ENCODE measurements around the gene GRIK4. TPM values are rescaled to one million over a fixed set of nuclear protein-coding genes. Genes with fewer than 3 reads are reported as not detected.

Gene GRIK4
- polyA plus RNA-seq, 1 experiment, result 0.55 TPM

- CTCF ChIA-PET, result interaction anchor here (1.1 kb wide), 1 partner anchor 45 kb away, joined by 3 read pairs; no protein-coding TSS in a partner anchor
- Histone ChIP-seq H3K4me3 (ENCODE audit: low read depth, low read length) (no peak overlapping the region), H3K27ac (ENCODE audit: low read depth, low read length) (no peak overlapping the region), H3K27me3 (ENCODE audit: control insufficient read depth, insufficient read depth, low read length) (peaks cover 19% of the 10 kb centered on the region), H3K9me3 (ENCODE audit: control insufficient read depth, insufficient read depth, low read length) (no peaks in the 10 kb centered on the region)
- POLR2A ChIA-PET, result no interaction called here
- no peak for TF ChIP-seq CTCF (IDR thresholded peaks at IDR 0.05; ENCODE audit: low read depth, low read length)
- DNase-seq (ENCODE audit: low read depth, low spot score), result no peak
Measured at GRCh38 chr11:120974466-120974865, 462.9 kb downstream of the GRIK4 start.

- CTCF ChIA-PET, result interaction anchor here (0.7 to 1.1 kb wide), 2 partner anchors 22 to 46 kb away, joined by 3 to 7 read pairs; no protein-coding TSS in a partner anchor
- no peaks in the 10 kb centered on the region for H3K9me3 ChIP-seq (ENCODE audit: control insufficient read depth, insufficient read depth, low read length)
- no peak for TF ChIP-seq CTCF (IDR thresholded peaks at IDR 0.05; ENCODE audit: low read depth, low read length)
- H3K4me3 ChIP-seq (ENCODE audit: low read depth, low read length), result no peak overlapping the region
- no peak overlapping the region for H3K27ac ChIP-seq (ENCODE audit: low read depth, low read length)
- no peak for DNase-seq (ENCODE audit: low read depth, low spot score)
- peaks cover 14% of the 10 kb centered on the region for H3K27me3 ChIP-seq (ENCODE audit: control insufficient read depth, insufficient read depth, low read length)
- POLR2A ChIA-PET, result no interaction called here
Measured at GRCh38 chr11:120974965-120975364, 463.4 kb downstream of the GRIK4 start.

- ChIA-PET CTCF (no interaction called here), POLR2A (no interaction called here)
- Histone ChIP-seq H3K4me3 (ENCODE audit: low read depth, low read length) (no peak overlapping the region), H3K27me3 (ENCODE audit: control insufficient read depth, insufficient read depth, low read length) (peaks cover 14% of the 10 kb centered on the region), H3K9me3 (ENCODE audit: control insufficient read depth, insufficient read depth, low read length) (no peaks in the 10 kb centered on the region), H3K27ac (ENCODE audit: low read depth, low read length) (no peak overlapping the region)
- DNase-seq (ENCODE audit: low read depth, low spot score), result no peak
- TF ChIP-seq CTCF (IDR thresholded peaks at IDR 0.05; ENCODE audit: low read depth, low read length), result no peak
Measured at GRCh38 chr11:120977266-120978137, 466.0 kb downstream of the GRIK4 start.

GRCh38 chr11:120978701-120979100 lies 467.2 kb downstream of the GRIK4 start:
- H3K4me3 ChIP-seq (ENCODE audit: low read depth, low read length), result no peak overlapping the region
- POLR2A ChIA-PET, result no interaction called here
- no peak for TF ChIP-seq CTCF (IDR thresholded peaks at IDR 0.05; ENCODE audit: low read depth, low read length)
- H3K27ac ChIP-seq (ENCODE audit: low read depth, low read length), result no peak overlapping the region
- peaks cover 15% of the 10 kb centered on the region for H3K27me3 ChIP-seq (ENCODE audit: control insufficient read depth, insufficient read depth, low read length)
- DNase-seq (ENCODE audit: low read depth, low spot score), result no peak
- CTCF ChIA-PET, result no interaction called here
- H3K9me3 ChIP-seq (ENCODE audit: control insufficient read depth, insufficient read depth, low read length), result no peaks in the 10 kb centered on the region

Data from AG04450 (cell line).